Hepatocyte (in vitro differentiated cells): Measurements from ENCODE around the gene BROX. TPM values are rescaled to one million over a fixed set of nuclear protein-coding genes. Genes with fewer than 3 reads are reported as not detected.
"Not testable (repeated sequence)": the region's sequence is repeated elsewhere in the genome, so short reads cannot be mapped to it uniquely, and the experiment has no call there.

Experiments used
- DNase-seq: peaks from one replicate; pipeline ENCODE4 v3.0.0-alpha.2; 2016; ENCODE audit warnings: low spot score
- H2AFZ ChIP-seq: fragments of 200-600 bp; sonication (generic); 2 replicates; pipeline ENCODE4 v1.6.0; 2016; ENCODE audit warnings: antibody characterized with exemption, mild to moderate bottlenecking
- H3K27ac ChIP-seq: fragments of 200-600 bp; sonication (generic); 2 replicates; pipeline ENCODE4 v1.5.1; 2016; ENCODE audit warnings: mild to moderate bottlenecking
- H3K27me3 ChIP-seq: fragments of 200-600 bp; sonication (generic); 2 replicates; pipeline ENCODE4 v1.6.1; 2016
- H3K36me3 ChIP-seq: fragments of 200-600 bp; sonication (generic); replicated peaks from 2 replicates; pipeline ENCODE4 v1.5.1; 2016; ENCODE audit warnings: low read depth; ENCODE audit not compliant: insufficient read depth
- H3K4me1 ChIP-seq: fragments of 200-600 bp; sonication (generic); 2 replicates; pipeline ENCODE4 v1.5.1; 2016; ENCODE audit warnings: mild to moderate bottlenecking, moderate library complexity; ENCODE audit not compliant: insufficient read depth
- H3K4me2 ChIP-seq: fragments of 200-600 bp; sonication (generic); 2 replicates; pipeline ENCODE4 v1.6.0; 2016
- H3K4me3 ChIP-seq: fragments of 200-600 bp; sonication (generic); 2 replicates; pipeline ENCODE4 v1.5.1; 2016; ENCODE audit warnings: mild to moderate bottlenecking
- H3K79me2 ChIP-seq: fragments of 200-600 bp; sonication (generic); 2 replicates; pipeline ENCODE4 v1.6.0; 2017; ENCODE audit warnings: mild to moderate bottlenecking
- H3K9me2 ChIP-seq: fragments of 200-600 bp; sonication (generic); replicated peaks from 2 replicates; pipeline ENCODE4 v1.6.0; 2017; ENCODE audit warnings: mild to moderate bottlenecking; ENCODE audit not compliant: insufficient read depth
- H3K9me3 ChIP-seq: fragments of 200-600 bp; sonication (generic); 2 replicates; pipeline ENCODE4 v1.5.1; 2016; ENCODE audit warnings: low read depth, mild to moderate bottlenecking
- H4K20me1 ChIP-seq: fragments of 200-600 bp; sonication (generic); 2 replicates; pipeline ENCODE4 v1.6.0; 2016; ENCODE audit warnings: mild to moderate bottlenecking; ENCODE audit not compliant: insufficient read depth, poor library complexity, severe bottlenecking
- CTCF ChIP-seq: fragments of 200-600 bp; sonication (generic); IDR thresholded peaks from 2 replicates; pipeline ENCODE4 v1.5.1; 2016; ENCODE audit warnings: antibody characterized with exemption, mild to moderate bottlenecking; ENCODE audit not compliant: poor library complexity
- EZH2 ChIP-seq: fragments of 200-600 bp; sonication (generic); IDR thresholded peaks from 2 replicates; pipeline ENCODE4 v1.6.1; 2016; ENCODE audit warnings: antibody characterized with exemption, mild to moderate bottlenecking, borderline replicate concordance
- EZH2phosphoT487 ChIP-seq: fragments of 200-600 bp; sonication (generic); IDR thresholded peaks from one replicate; pipeline ENCODE4 v1.6.1; 2018; ENCODE audit warnings: antibody characterized with exemption, mild to moderate bottlenecking, low read depth, moderate library complexity; ENCODE audit not compliant: unreplicated experiment, severe bottlenecking
- WGBS: methylation state at CpG from one replicate; pipeline ENCODE4 v1.1.6; 2016; ENCODE audit warnings: low lambda C conversion rate; ENCODE audit errors: missing lambda C conversion rate; 5-methylcytosine and 5-hydroxymethylcytosine counted together
- polyA plus RNA-seq: library from polyadenylated mRNA; unstranded; fragments of >200 nt; fragmentation: Nextera tagmentation; extraction: Ambion mirVana; gene quantifications from 2 replicates; pipeline ENCODE4 v1.2.1, GENCODE V29; 2016
- total RNA-seq: library from RNA; depleted of rRNA; stranded (reverse); fragments of >200 nt; gene quantifications from 2 replicates; pipeline ENCODE4 v1.2.3, GENCODE V29; 2014

The BROX gene
- total and polyA plus RNA-seq, 2 experiments from 2014 or later = 19.4 to 53.8 TPM

GRCh38 chr1:222759451-222760035 lies 47.2 kb downstream of the BROX start:
- no peak overlapping the region for H3K4me2 ChIP-seq
- H3K9me2 ChIP-seq = no peaks in the 10 kb centered on the region
- no peaks in the 10 kb centered on the region for H4K20me1 ChIP-seq
- H3K36me3 ChIP-seq = no peaks in the 10 kb centered on the region
- H3K9me3 ChIP-seq = no peaks in the 10 kb centered on the region
- no peaks in the 10 kb centered on the region for H3K4me1 ChIP-seq
- no peak for TF ChIP-seq CTCF
- no peak for TF ChIP-seq EZH2
- TF ChIP-seq EZH2phosphoT487 = no peak
- no peaks in the 10 kb centered on the region for H3K79me2 ChIP-seq
- no peak overlapping the region for H2AFZ ChIP-seq
- no peak overlapping the region for H3K27ac ChIP-seq
- WGBS = 88% methylated on average over 5 of the region's 5 CpGs
- DNase-seq = no peak
- no peaks in the 10 kb centered on the region for H3K27me3 ChIP-seq
- no peak overlapping the region for H3K4me3 ChIP-seq

- no peaks in the 10 kb centered on the region for H3K9me2 ChIP-seq
- no peak overlapping the region for H3K4me3 ChIP-seq
- no peaks in the 10 kb centered on the region for H3K27me3 ChIP-seq
- H3K27ac ChIP-seq = no peak overlapping the region
- no peaks in the 10 kb centered on the region for H3K36me3 ChIP-seq
- no peak for TF ChIP-seq CTCF
- TF ChIP-seq EZH2phosphoT487 = no peak
- no peak for TF ChIP-seq EZH2
- no peak for DNase-seq
- H3K4me2 ChIP-seq = no peak overlapping the region
- no peaks in the 10 kb centered on the region for H3K79me2 ChIP-seq
- no peak overlapping the region for H2AFZ ChIP-seq
- no peaks in the 10 kb centered on the region for H3K4me1 ChIP-seq
- no peaks in the 10 kb centered on the region for H4K20me1 ChIP-seq
- 74% methylated on average over 1 of the region's 1 CpG for WGBS
- no peaks in the 10 kb centered on the region for H3K9me3 ChIP-seq
Measured at GRCh38 chr1:222761083-222761482, 48.7 kb downstream of the BROX start.

- WGBS = 98% methylated on average over 4 of the region's 4 CpGs
- H3K4me2 ChIP-seq, H3K4me3 ChIP-seq, DNase-seq, H2AFZ ChIP-seq, H4K20me1 ChIP-seq, H3K27ac ChIP-seq, H3K9me2 ChIP-seq, H3K36me3 ChIP-seq, H3K27me3 ChIP-seq, H3K9me3 ChIP-seq, H3K4me1 ChIP-seq, H3K79me2 ChIP-seq: not testable (repeated sequence)
Measured at GRCh38 chr1:222762178-222762577, 49.8 kb downstream of the BROX start.

- Histone ChIP-seq H3K27me3 (no peaks in the 10 kb centered on the region), H3K9me2 (no peaks in the 10 kb centered on the region), H4K20me1 (no peaks in the 10 kb centered on the region), H3K9me3 (no peaks in the 10 kb centered on the region), H3K79me2 (no peaks in the 10 kb centered on the region), H2AFZ (no peak overlapping the region), H3K4me3 (no peak overlapping the region), H3K4me2 (no peak overlapping the region), H3K4me1 (no peaks in the 10 kb centered on the region), H3K36me3 (no peaks in the 10 kb centered on the region), H3K27ac (no peak overlapping the region)
- TF ChIP-seq CTCF (no peak), EZH2phosphoT487 (no peak), EZH2 (no peak)
- no peak for DNase-seq
- WGBS = 83% methylated on average over 5 of the region's 5 CpGs
Measured at GRCh38 chr1:222767152-222767571, 54.8 kb downstream of the BROX start.
